ENCODE data around the gene PPP1R11.
A peak's percentile ranks its signal among the peaks of the same experiment; 100 is the strongest.

Gene PPP1R11

GRCh38 chr6:30067460-30068139 is 602 bp downstream of the PPP1R11 start:
- peaks cover 12% of the 10 kb centered on the region for H3K36me3 ChIP-seq (ENCODE audit: insufficient read depth, low read length)
- peaks cover 2% of the 10 kb centered on the region for H3K27me3 ChIP-seq (ENCODE audit: insufficient read depth, low read length)
- peaks cover 19% of the 10 kb centered on the region for H3K4me1 ChIP-seq (ENCODE audit: insufficient read depth, low read length)
- no peaks in the 10 kb centered on the region for H3K9me3 ChIP-seq (ENCODE audit: low read length)
- H2AFZ ChIP-seq (ENCODE audit: low read depth, low read length): peak overlapping the region; percentile 43
- H3K4me3 ChIP-seq (ENCODE audit: low read length): peak overlapping the region; percentile 68

GRCh38 chr6:30071081-30071818 is 4.3 kb downstream of the PPP1R11 start:
- peaks cover 6% of the 10 kb centered on the region for H3K36me3 ChIP-seq (ENCODE audit: insufficient read depth, low read length)

DNA sequence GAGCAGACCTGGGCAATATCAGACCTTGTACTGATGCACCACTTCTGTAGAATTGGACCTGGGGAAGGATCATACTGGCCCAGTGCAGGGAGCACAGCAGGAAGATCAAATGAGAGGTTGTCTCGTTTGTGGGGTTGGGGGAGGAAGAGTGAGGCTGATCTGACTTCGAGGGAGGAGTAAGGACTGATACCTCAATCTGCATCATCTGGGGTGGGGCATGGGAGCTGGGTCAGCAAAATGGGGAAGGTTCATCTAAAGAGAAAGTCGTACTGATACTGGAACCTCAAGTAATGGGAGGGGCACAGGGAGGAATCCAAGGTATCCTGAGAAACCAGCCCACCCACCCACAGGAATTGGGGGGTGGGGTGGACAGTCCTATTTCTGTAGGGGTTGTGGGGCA is 4.9 kb downstream of the PPP1R11 start:
- Histone ChIP-seq H3K4me1 (ENCODE audit: insufficient read depth, low read length) (peaks cover 22% of the 10 kb centered on the region), H3K4me3 (ENCODE audit: low read length) (no peak overlapping the region), H2AFZ (ENCODE audit: low read depth, low read length) (no peak overlapping the region), H3K9me3 (ENCODE audit: low read length) (no peaks in the 10 kb centered on the region), H3K27me3 (ENCODE audit: insufficient read depth, low read length) (peaks cover 45% of the 10 kb centered on the region), H3K36me3 (ENCODE audit: insufficient read depth, low read length) (peaks cover 6% of the 10 kb centered on the region)

More at GRCh38 chr6:30071081-30071818, 4.3 kb downstream of the PPP1R11 start:
- Histone ChIP-seq H3K9me3 (ENCODE audit: low read length) (no peaks in the 10 kb centered on the region), H2AFZ (ENCODE audit: low read depth, low read length) (no peak overlapping the region), H3K4me1 (ENCODE audit: insufficient read depth, low read length) (peaks cover 22% of the 10 kb centered on the region), H3K27me3 (ENCODE audit: insufficient read depth, low read length) (peaks cover 39% of the 10 kb centered on the region), H3K4me3 (ENCODE audit: low read length) (no peak overlapping the region)

DNA sequence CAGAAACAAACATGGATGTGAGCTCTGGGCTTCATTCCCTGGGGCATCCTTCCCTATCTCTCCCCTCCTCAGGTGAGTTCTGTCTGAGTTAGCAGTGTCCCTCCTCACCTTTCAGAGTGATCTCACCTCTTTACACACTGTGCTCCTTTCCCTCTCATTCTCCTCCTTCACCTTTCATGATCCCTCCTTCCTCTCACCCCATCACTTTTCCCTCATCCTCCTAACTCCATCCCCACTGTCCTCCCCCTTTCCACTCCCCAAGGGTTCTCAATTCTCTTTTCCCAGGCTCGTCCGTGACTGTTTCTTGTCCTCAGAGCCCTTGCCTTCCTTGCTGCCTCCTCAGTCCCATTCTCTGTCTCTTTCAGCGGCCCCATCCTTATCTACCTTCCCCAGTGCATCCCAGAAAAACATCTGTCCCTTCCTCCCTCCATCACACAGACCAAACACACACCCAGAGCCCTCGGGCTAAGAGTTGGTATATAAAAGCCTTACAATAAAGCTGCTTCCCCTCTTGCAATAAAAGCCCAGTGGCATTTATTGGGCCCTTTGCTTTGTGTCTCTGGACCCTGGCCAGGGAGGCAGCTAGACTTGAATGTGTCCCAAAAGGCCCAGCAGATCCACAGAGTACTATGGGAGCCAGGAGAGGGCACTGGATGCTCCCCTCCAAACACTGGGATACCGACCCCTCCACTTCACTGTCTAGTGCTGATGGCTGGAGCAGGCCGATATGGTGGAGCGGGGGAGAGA is 6.7 kb downstream of the PPP1R11 start:
- no peak overlapping the region for H3K4me3 ChIP-seq (ENCODE audit: low read length)
- H3K27me3 ChIP-seq (ENCODE audit: insufficient read depth, low read length): peaks cover 62% of the 10 kb centered on the region
- H2AFZ ChIP-seq (ENCODE audit: low read depth, low read length): no peak overlapping the region
- H3K36me3 ChIP-seq (ENCODE audit: insufficient read depth, low read length): peaks cover 6% of the 10 kb centered on the region
- peaks cover 10% of the 10 kb centered on the region for H3K4me1 ChIP-seq (ENCODE audit: insufficient read depth, low read length)
- no peaks in the 10 kb centered on the region for H3K9me3 ChIP-seq (ENCODE audit: low read length)

DNA sequence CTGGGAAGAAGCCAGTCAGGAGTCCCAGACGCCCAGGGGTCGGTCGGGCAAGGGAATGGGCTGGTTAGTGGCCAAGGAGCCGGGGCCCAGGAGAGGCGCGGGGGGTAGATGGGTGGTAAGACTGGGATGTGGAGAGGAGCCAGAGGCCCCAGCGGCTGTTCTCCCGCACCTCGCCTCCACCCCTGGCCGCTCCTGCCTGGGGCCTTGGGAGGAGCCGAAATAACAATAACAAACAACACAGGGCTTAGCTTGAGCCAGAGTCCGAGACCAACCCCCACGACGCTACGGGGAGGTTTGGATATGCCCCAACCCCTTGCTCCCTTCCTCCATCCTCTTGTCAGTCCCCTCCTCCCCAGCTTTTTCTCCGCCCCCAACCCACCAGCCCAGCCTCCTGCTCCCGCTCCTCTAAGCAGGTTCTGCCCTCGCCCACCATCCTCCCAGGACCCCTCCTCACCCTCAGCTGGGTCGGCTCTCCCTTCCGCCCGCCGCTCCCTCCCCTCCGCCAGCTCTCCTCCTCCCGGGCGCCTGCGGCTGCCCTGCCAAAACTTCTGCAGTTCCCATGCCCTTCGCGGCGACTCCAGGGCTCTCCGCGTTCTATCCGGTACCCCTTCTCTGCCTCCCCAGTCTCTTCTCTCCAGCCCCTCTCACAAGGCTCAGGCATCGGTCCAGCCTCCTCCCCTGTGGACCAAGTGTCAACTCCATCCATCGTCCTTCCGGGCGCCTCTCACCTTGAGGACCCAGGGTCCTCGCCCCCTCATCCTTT is 7.5 kb downstream of the PPP1R11 start:
- peak overlapping the region; percentile 51 for H2AFZ ChIP-seq (ENCODE audit: low read depth, low read length)
- peaks cover 67% of the 10 kb centered on the region for H3K27me3 ChIP-seq (ENCODE audit: insufficient read depth, low read length)
- H3K36me3 ChIP-seq (ENCODE audit: insufficient read depth, low read length): peaks cover 2% of the 10 kb centered on the region
- H3K9me3 ChIP-seq (ENCODE audit: low read length): no peaks in the 10 kb centered on the region
- H3K4me1 ChIP-seq (ENCODE audit: insufficient read depth, low read length): peaks cover 10% of the 10 kb centered on the region
- H3K4me3 ChIP-seq (ENCODE audit: low read length): peak overlapping the region; percentile 18

GRCh38 chr6:30075094-30075789 is 8.2 kb downstream of the PPP1R11 start, which contains the start of gene RNF39:
Gene RNF39, minus strand, starts transcription at chr6:30075769. Its CDS starts 184 bp downstream, at chr6:30075585.
- Histone ChIP-seq H3K9me3 (ENCODE audit: low read length) (no peaks in the 10 kb centered on the region), H3K4me1 (ENCODE audit: insufficient read depth, low read length) (peaks cover 10% of the 10 kb centered on the region), H3K4me3 (ENCODE audit: low read length) (peak within 1 kb of the TSS; percentile 18), H3K36me3 (ENCODE audit: insufficient read depth, low read length) (no peaks in the 10 kb centered on the region), H3K27me3 (ENCODE audit: insufficient read depth, low read length) (peaks cover 67% of the 10 kb centered on the region), H2AFZ (ENCODE audit: low read depth, low read length) (peak within 1 kb of the TSS; percentile 51)

- Histone ChIP-seq H2AFZ (ENCODE audit: low read depth, low read length) (no peak overlapping the region), H3K4me3 (ENCODE audit: low read length) (no peak overlapping the region), H3K9me3 (ENCODE audit: low read length) (no peaks in the 10 kb centered on the region), H3K4me1 (ENCODE audit: insufficient read depth, low read length) (peaks cover 10% of the 10 kb centered on the region), H3K27me3 (ENCODE audit: insufficient read depth, low read length) (peaks cover 67% of the 10 kb centered on the region), H3K36me3 (ENCODE audit: insufficient read depth, low read length) (no peaks in the 10 kb centered on the region)
Observed at GRCh38 chr6:30075790-30076732, 9.1 kb downstream of the PPP1R11 start.

DNA sequence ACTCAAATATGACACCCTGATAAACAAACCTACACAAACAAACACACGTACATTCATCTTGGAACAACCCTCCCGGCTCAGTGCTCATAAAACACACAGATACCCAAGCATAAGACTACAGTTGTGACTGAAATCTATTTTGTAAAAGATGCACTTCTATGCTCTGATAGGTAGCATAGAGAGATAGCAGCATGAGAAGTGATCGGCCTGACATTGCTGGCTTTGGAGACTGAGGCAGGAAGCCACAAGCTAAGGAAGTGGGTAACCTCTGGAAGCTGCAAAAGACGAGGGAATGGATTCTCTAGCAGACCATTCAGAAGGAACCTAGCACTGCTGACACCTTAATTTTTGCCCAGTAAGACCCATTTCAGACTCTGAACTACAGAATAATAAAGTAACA is 10.2 kb downstream of the PPP1R11 start:
- H3K4me3 ChIP-seq (ENCODE audit: low read length): no peak overlapping the region
- no peaks in the 10 kb centered on the region for H3K36me3 ChIP-seq (ENCODE audit: insufficient read depth, low read length)
- peaks cover 67% of the 10 kb centered on the region for H3K27me3 ChIP-seq (ENCODE audit: insufficient read depth, low read length)
- H3K9me3 ChIP-seq (ENCODE audit: low read length): no peaks in the 10 kb centered on the region
- H2AFZ ChIP-seq (ENCODE audit: low read depth, low read length): no peak overlapping the region
- peaks cover 10% of the 10 kb centered on the region for H3K4me1 ChIP-seq (ENCODE audit: insufficient read depth, low read length)

GRCh38 chr6:30087876-30088275 is 20.9 kb downstream of the PPP1R11 start:
- no peaks in the 10 kb centered on the region for H3K4me1 ChIP-seq (ENCODE audit: insufficient read depth, low read length)
- no peak overlapping the region for H3K4me3 ChIP-seq (ENCODE audit: low read length)
- no peaks in the 10 kb centered on the region for H3K9me3 ChIP-seq (ENCODE audit: low read length)
- peaks cover 23% of the 10 kb centered on the region for H3K27me3 ChIP-seq (ENCODE audit: insufficient read depth, low read length)
- H2AFZ ChIP-seq (ENCODE audit: low read depth, low read length): no peak overlapping the region
- no peaks in the 10 kb centered on the region for H3K36me3 ChIP-seq (ENCODE audit: insufficient read depth, low read length)

DNA sequence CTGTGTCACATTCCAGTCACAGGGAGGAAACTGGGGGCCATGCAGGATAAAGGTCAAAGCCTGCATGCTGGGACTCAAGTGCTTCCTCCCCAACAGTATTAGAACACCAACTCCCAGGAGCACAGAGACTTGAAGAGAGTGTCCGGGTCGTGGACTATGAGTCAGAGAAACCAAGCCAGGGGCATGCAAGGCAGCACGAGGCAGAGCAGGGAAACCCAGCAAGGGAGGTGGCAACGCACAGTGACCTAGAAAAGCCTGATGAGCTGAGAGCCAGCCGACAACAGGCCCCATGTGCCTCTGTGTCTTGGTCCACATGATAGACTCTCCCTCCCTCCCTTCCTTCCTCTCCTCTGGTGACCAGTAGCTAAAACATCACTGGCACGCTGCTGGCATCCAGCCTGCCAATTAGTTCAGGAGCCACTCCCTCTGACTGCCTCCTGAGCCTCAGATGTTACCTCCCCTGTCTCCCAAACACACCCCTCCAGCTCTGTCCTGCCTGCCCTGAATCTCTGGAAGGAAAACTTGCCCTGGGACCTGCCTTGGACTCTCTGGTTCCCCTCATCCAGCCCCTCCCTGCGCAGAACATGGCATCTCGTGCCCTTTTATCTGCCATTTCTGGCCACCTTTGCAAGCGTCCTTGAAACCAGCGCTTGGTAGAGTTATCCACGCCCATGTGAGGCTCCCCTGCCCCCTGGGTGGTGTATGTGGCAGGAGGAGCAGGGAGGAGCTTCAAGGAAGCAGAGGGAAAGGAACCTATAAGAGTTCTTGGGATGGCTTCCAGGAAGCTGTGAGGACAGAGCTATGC is 24.8 kb downstream of the PPP1R11 start:
- Histone ChIP-seq H3K4me3 (ENCODE audit: low read length) (no peak overlapping the region), H2AFZ (ENCODE audit: low read depth, low read length) (no peak overlapping the region), H3K4me1 (ENCODE audit: insufficient read depth, low read length) (no peaks in the 10 kb centered on the region), H3K9me3 (ENCODE audit: low read length) (no peaks in the 10 kb centered on the region), H3K36me3 (ENCODE audit: insufficient read depth, low read length) (no peaks in the 10 kb centered on the region), H3K27me3 (ENCODE audit: insufficient read depth, low read length) (peaks cover 40% of the 10 kb centered on the region)
